GM10248 (cell line): ENCODE data around the gene PPP1R7.

Source experiments
- CTCF ChIA-PET: fragments of 300-600 bp; sonication (Branson Sonifier 250); formaldehyde crosslinking; extraction: SDS; loops from one replicate; lab custom pipeline; 2021; ENCODE audit warnings: antibody characterized with exemption; lab: Yijun Ruan, JAX
- POLR2A ChIA-PET: fragments of 350-650 bp; sonication (Branson Sonifier 250); formaldehyde crosslinking; extraction: SDS; loops from one replicate; lab custom pipeline; 2020; ENCODE audit warnings: antibody characterized with exemption; lab: Yijun Ruan, JAX
- DNase-seq: peaks from one replicate; pipeline ENCODE4 v3.0.0; 2012; ENCODE audit errors: extremely low spot score
- CTCF ChIP-seq: IDR thresholded peaks from 2 replicates; pipeline ENCODE4 v1.5.1; 2012; ENCODE audit warnings: mild to moderate bottlenecking, low read depth; ENCODE audit errors: extremely low read depth, missing control alignments, control extremely low read depth

The PPP1R7 gene

GRCh38 chr2:241132538-241133435, 17.5 kb upstream of the PPP1R7 start:
- CTCF ChIA-PET, result interaction anchor here (0.6 to 1.2 kb wide), 3 partner anchors 11 to 250 kb away, joined by 3 read pairs; no protein-coding TSS in a partner anchor
- POLR2A ChIA-PET, result interaction anchor here (0.5 to 0.6 kb wide), 2 partner anchors 17 to 30 kb away, joined by 4 to 5 read pairs; partner anchors contain the start of gene PASK
- peak; percentile 58 for DNase-seq
- no peak for TF ChIP-seq CTCF

DNA sequence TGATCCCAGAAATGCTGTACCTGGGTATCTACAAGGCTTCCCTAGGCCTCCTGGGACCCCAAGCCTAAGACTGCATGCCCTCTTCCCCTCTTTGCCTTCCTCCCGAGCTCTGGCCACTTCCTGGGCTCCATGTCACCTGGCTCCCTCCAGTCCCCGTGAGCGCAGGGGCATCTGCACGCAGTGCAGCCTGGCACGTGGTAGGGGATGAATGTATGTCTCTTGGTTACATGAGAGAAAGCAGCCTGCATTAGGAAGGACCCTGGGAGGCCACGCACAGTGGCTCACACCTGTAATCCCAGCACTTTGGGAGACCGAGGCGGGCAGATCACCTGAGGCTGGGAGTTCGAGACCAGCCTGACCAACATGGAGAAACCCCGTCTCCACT, 16.8 kb upstream of the PPP1R7 start:
- POLR2A ChIA-PET, result no interaction called here
- CTCF ChIA-PET, result no interaction called here
- no peak for DNase-seq
- TF ChIP-seq CTCF, result no peak

- POLR2A ChIA-PET, result interaction anchor here (0.6 kb wide), 1 partner anchor 30 kb away, joined by 3 read pairs; no protein-coding TSS in a partner anchor
- DNase-seq, result no peak
- TF ChIP-seq CTCF, result no peak
- CTCF ChIA-PET, result interaction anchor here (0.8 to 1.9 kb wide), 3 partner anchors 10 to 17 kb away, joined by 3 to 6 read pairs (median 3); no protein-coding TSS in a partner anchor
These were observed 15.6 kb upstream of the PPP1R7 start for GRCh38 chr2:241134711-241135110.

GRCh38 chr2:241135737-241136136, 14.5 kb upstream of the PPP1R7 start:
- POLR2A ChIA-PET, result interaction anchor here (0.6 to 1.4 kb wide), 3 partner anchors 13 to 57 kb away, joined by 3 to 6 read pairs (median 4); partner anchors contain the start of gene PPP1R7
- TF ChIP-seq CTCF, result no peak
- CTCF ChIA-PET, result interaction anchor here (1.4 to 2.4 kb wide), 4 partner anchors 10 to 18 kb away, joined by 3 to 14 read pairs (median 6); partner anchors contain the start of genes PASK and PPP1R7
- no peak for DNase-seq

- ChIA-PET CTCF (interaction anchor here (1.4 to 2.4 kb wide), 4 partner anchors 9 to 14 kb away, joined by 3 to 14 read pairs (median 6); partner anchors contain the start of genes PASK and PPP1R7), POLR2A (interaction anchor here (0.6 to 1.4 kb wide), 2 partner anchors 14 to 58 kb away, joined by 3 to 4 read pairs; partner anchors contain the start of gene PPP1R7)
- DNase-seq, result no peak
- no peak for TF ChIP-seq CTCF
These were observed 14.1 kb upstream of the PPP1R7 start for GRCh38 chr2:241136191-241136590.

DNA sequence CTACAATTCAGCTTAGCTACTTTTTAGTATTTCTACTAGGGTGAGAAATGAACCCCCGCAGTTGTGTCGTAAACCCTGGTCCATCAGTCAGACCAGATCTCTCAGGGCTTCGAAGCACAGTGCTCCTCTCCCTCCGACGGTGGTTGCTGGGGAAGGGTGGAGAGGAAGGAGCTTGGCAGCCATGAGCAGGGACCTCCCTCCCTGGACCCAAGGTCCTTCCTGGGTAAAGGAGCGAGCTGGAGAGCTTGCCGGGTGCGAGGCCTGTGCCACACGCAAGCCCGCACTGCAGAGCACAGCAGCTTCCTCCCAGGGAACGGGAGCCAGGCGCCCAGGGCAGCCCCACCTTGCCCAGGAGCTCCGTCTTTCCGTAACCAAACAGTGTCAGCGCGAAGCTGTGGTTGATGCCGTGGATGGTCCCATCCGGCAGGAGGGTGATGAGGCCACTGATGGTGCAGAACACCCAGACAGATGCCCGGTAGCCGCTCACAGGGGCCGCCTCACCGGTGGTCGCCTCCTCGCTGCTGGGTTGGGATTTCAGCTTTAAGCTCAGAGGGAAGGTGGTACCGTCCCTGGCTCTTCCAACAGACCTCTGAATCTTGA, 13.5 kb upstream of the PPP1R7 start:
- DNase-seq, result no peak
- no peak for TF ChIP-seq CTCF
- POLR2A ChIA-PET, result interaction anchor here (1.4 kb wide), 1 partner anchor 14 kb away, joined by 3 read pairs; the partner anchor contains the start of gene PPP1R7
- CTCF ChIA-PET, result interaction anchor here (1.1 to 2.4 kb wide), 4 partner anchors 9 to 22 kb away, joined by 3 to 14 read pairs (median 4); partner anchors contain the start of genes PASK and PPP1R7
